SU-DHL-6 (cell line): Measurements from ENCODE around the gene CYTH4.

Experiments
- H2AFZ ChIP-seq: fragments of 200-600 bp; sonication (generic); 2 replicates; pipeline ENCODE4 v1.6.1; 2014; ENCODE audit warnings: low read depth, mild to moderate bottlenecking, moderate library complexity, mixed read lengths, antibody characterized with exemption, low read length; ENCODE audit not compliant: severe bottlenecking
- H3F3A ChIP-seq: fragments of 200-600 bp; shearing (Covaris generic); 2 replicates; pipeline ENCODE4 v1.6.0; 2016; ENCODE audit warnings: antibody characterized with exemption, mild to moderate bottlenecking; ENCODE audit not compliant: insufficient read depth
- H3K27ac ChIP-seq: fragments of 200-600 bp; sonication (generic); 2 replicates; pipeline ENCODE4 v1.5.1; 2016; ENCODE audit warnings: low read depth, mild to moderate bottlenecking, low read length, moderate library complexity, mixed read lengths
- H3K27me3 ChIP-seq: fragments of 200-600 bp; sonication (generic), shearing (Covaris generic); 2 replicates; pipeline ENCODE4 v1.6.0; 2014; ENCODE audit warnings: mild to moderate bottlenecking, low read length
- H3K36me3 ChIP-seq: fragments of 200-600 bp; sonication (generic); 2 replicates; pipeline ENCODE4 v1.6.1; 2014; ENCODE audit warnings: mild to moderate bottlenecking, low read length, mixed read lengths
- H3K4me2 ChIP-seq: fragments of 300-600, 200-600 bp; shearing (Covaris generic), sonication (generic); 2 replicates; pipeline ENCODE4 v1.6.0; 2014; ENCODE audit warnings: low read length, low read depth, mild to moderate bottlenecking; ENCODE audit not compliant: poor library complexity, severe bottlenecking
- H3K4me3 ChIP-seq: fragments of 200-600 bp; sonication (generic); 2 replicates; pipeline ENCODE4 v1.5.1; 2014; ENCODE audit warnings: antibody characterized with exemption, low read length, mild to moderate bottlenecking, mixed read lengths; ENCODE audit not compliant: insufficient read depth, poor library complexity, severe bottlenecking
- H3K79me2 ChIP-seq: fragments of 200-600 bp; sonication (generic); 2 replicates; pipeline ENCODE4 v1.6.1; 2014; ENCODE audit warnings: mild to moderate bottlenecking, low read length, moderate library complexity; ENCODE audit not compliant: insufficient read depth
- H3K9ac ChIP-seq: fragments of 200-600 bp; sonication (generic); 2 replicates; pipeline ENCODE4 v1.7.0; 2014; ENCODE audit warnings: mild to moderate bottlenecking, low read length
- H3K9me2 ChIP-seq: fragments of 200-600 bp; sonication (generic); replicated peaks from 2 replicates; pipeline ENCODE4 v1.6.1; 2014; ENCODE audit warnings: low read length; ENCODE audit not compliant: insufficient read depth
- H3K9me3 ChIP-seq: fragments of 200-600 bp; sonication (generic); 2 replicates; pipeline ENCODE4 v1.6.1; 2014; ENCODE audit warnings: low read length, mixed read lengths; ENCODE audit not compliant: insufficient read depth
- H4K20me1 ChIP-seq: fragments of 200-600 bp; sonication (generic); 2 replicates; pipeline ENCODE4 v1.6.1; 2014; ENCODE audit warnings: low read depth, mild to moderate bottlenecking, antibody characterized with exemption, low read length, moderate library complexity, mixed read lengths
- EZH2phosphoT487 ChIP-seq: fragments of 200-600 bp; sonication (generic), shearing (Covaris generic); conservative IDR thresholded peaks from 2 replicates; pipeline ENCODE4 v1.6.1; 2018; ENCODE audit warnings: mild to moderate bottlenecking, antibody characterized with exemption, low read length, moderate library complexity, mixed read lengths
- TF ChIP-seq, protein P1 (sequence below): fragments of 200-600 bp; sonication (generic); IDR thresholded peaks from one replicate; pipeline ENCODE4 v1.5.1; 2017; ENCODE audit warnings: antibody characterized with exemption, mild to moderate bottlenecking, low read length, moderate library complexity; ENCODE audit not compliant: insufficient read depth, poor library complexity, severe bottlenecking

Gene CYTH4

DNA sequence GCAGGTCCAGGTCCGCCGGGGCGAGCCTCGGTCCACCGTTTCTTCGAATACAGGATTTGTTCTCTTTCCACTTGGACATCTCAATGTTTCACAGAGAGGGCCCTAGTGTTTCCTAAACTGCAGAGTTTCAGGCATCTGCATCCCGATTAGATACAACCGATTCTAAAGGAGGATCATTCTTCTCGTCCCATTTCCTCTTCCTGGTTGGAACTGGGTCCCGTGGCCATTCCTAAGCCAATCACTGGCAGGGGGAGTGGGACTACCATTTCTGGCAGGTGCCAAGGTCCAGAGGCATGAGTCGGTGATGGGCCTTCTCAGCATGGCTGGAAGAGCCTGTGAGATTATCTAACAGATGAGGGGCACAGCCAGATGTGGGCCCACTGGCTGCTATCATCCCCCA lies 76.1 kb downstream of the CYTH4 start:
- Histone ChIP-seq H3K79me2 (no peaks in the 10 kb centered on the region), H2AFZ (no peak overlapping the region), H3F3A (no peaks in the 10 kb centered on the region), H3K27ac (no peak overlapping the region), H3K4me3 (no peak overlapping the region), H3K9me3 (no peaks in the 10 kb centered on the region), H4K20me1 (no peaks in the 10 kb centered on the region), H3K9me2 (no peaks in the 10 kb centered on the region), H3K4me2 (no peak overlapping the region), H3K9ac (no peak overlapping the region), H3K36me3 (no peaks in the 10 kb centered on the region), H3K27me3 (no peaks in the 10 kb centered on the region)
- no peak for TF ChIP-seq EZH2phosphoT487
- TF ChIP-seq, protein P1, sequence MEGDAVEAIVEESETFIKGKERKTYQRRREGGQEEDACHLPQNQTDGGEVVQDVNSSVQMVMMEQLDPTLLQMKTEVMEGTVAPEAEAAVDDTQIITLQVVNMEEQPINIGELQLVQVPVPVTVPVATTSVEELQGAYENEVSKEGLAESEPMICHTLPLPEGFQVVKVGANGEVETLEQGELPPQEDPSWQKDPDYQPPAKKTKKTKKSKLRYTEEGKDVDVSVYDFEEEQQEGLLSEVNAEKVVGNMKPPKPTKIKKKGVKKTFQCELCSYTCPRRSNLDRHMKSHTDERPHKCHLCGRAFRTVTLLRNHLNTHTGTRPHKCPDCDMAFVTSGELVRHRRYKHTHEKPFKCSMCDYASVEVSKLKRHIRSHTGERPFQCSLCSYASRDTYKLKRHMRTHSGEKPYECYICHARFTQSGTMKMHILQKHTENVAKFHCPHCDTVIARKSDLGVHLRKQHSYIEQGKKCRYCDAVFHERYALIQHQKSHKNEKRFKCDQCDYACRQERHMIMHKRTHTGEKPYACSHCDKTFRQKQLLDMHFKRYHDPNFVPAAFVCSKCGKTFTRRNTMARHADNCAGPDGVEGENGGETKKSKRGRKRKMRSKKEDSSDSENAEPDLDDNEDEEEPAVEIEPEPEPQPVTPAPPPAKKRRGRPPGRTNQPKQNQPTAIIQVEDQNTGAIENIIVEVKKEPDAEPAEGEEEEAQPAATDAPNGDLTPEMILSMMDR: no peak

DNA sequence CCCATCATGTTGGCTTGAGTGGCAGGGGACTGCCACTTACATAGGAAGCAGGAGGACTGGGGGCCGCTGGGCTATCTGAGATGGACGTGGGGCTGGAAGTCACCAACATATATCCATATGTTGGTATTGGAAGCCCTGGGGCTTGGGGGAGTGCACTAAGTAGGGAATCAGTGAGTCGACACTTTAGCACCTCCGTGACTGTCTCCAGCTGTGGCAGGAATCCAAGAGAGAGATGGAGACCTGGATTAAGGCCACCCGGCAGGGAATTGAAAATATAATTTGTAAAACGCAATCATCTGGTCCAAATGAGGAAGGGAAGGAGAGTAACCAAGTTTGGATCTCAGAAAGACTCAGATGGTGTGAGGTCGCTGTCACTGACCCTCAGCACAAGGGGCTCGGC lies 76.6 kb downstream of the CYTH4 start:
- Histone ChIP-seq H3F3A (no peaks in the 10 kb centered on the region), H3K4me2 (no peak overlapping the region), H3K27me3 (no peaks in the 10 kb centered on the region), H3K27ac (no peak overlapping the region), H3K4me3 (no peak overlapping the region), H4K20me1 (no peaks in the 10 kb centered on the region), H2AFZ (no peak overlapping the region), H3K9me3 (no peaks in the 10 kb centered on the region), H3K36me3 (no peaks in the 10 kb centered on the region), H3K79me2 (no peaks in the 10 kb centered on the region), H3K9me2 (no peaks in the 10 kb centered on the region), H3K9ac (no peak overlapping the region)
- TF ChIP-seq, protein P1: no peak
- TF ChIP-seq EZH2phosphoT487: no peak

DNA sequence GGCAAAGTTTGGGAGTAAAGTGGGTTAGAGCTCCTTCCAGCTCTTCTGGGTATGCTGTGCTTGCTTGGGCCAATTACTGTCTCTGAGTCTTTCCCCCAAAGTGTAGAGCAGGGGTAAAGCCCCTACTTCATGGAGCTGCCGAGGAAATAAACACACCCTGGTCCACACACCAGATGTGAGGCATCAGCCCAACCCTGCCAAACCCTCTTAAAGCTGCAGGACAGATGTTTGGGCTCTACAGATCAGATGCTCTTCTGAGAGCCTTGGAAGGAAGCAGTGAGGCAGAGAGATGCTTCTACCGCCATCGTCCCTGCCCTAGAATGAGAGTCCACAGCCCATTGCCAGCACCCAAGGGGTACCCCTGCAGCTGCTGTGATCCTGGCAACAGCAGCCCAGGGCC lies 80.3 kb downstream of the CYTH4 start:
- Histone ChIP-seq H3K36me3 (no peaks in the 10 kb centered on the region), H2AFZ (no peak overlapping the region), H3F3A (no peaks in the 10 kb centered on the region), H3K79me2 (no peaks in the 10 kb centered on the region), H3K27ac (no peak overlapping the region), H3K27me3 (no peaks in the 10 kb centered on the region), H3K9ac (no peak overlapping the region), H3K9me3 (no peaks in the 10 kb centered on the region), H3K4me3 (no peak overlapping the region), H3K9me2 (no peaks in the 10 kb centered on the region), H4K20me1 (no peaks in the 10 kb centered on the region), H3K4me2 (no peak overlapping the region)
- TF ChIP-seq, protein P1: no peak
- TF ChIP-seq EZH2phosphoT487: no peak
